ENCODE data around the gene BTF3.
"Not testable (repeated sequence)": the region's sequence is repeated elsewhere in the genome, so short reads cannot be mapped to it uniquely, and the experiment has no call there.

Gene BTF3

DNA sequence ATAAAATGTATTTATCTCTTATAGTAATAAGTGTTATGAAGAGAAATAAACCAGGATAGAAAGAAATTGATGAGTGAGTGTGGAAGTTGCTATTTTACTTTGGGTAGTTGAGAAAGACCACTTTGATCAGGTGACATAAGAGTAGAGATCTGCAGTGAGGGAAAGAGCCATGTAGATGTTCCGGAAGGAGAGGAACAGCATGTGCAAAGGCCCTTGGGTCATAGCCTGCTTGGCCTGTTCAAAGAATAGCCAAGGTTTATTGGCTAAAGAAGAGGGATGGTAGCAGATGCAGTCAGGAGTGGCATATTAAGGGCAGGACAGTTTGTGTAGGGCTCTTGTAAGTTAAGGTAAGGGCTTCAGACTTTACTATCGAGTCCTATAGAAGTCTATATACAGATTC lies 3.2 kb downstream of the BTF3 start:
- Histone ChIP-seq H3K4me2 (ENCODE audit: low read depth, low read length, poor library complexity, severe bottlenecking) (no peak overlapping the region), H3K79me2 (ENCODE audit: insufficient read depth, low read length) (peaks cover 43% of the 10 kb centered on the region), H4K20me1 (ENCODE audit: low read depth, low read length) (peaks cover 27% of the 10 kb centered on the region), H3F3A (ENCODE audit: insufficient read depth) (peaks cover 45% of the 10 kb centered on the region), H3K9me3 (ENCODE audit: insufficient read depth, low read length) (no peaks in the 10 kb centered on the region), H3K9ac (ENCODE audit: low read length) (no peak overlapping the region), H3K36me3 (ENCODE audit: low read length) (peaks cover 58% of the 10 kb centered on the region), H3K27ac (ENCODE audit: low read depth, low read length) (no peak overlapping the region), H3K9me2 (replicated peaks; ENCODE audit: insufficient read depth, low read length) (no peaks in the 10 kb centered on the region), H3K4me3 (ENCODE audit: insufficient read depth, low read length, poor library complexity, severe bottlenecking) (no peak overlapping the region), H3K27me3 (ENCODE audit: low read length) (no peaks in the 10 kb centered on the region), H2AFZ (ENCODE audit: low read depth, low read length, severe bottlenecking) (no peak overlapping the region)
- TF ChIP-seq CTCF (IDR thresholded peaks at IDR 0.05; ENCODE audit: insufficient read depth, low read length, poor library complexity, severe bottlenecking) (no peak), EZH2phosphoT487 (conservative IDR thresholded peaks at IDR 0.05; ENCODE audit: low read length) (no peak)

- Histone ChIP-seq H3F3A (ENCODE audit: insufficient read depth) (peaks cover 44% of the 10 kb centered on the region), H3K9ac (ENCODE audit: low read length) (no peak overlapping the region), H3K27me3 (ENCODE audit: low read length) (no peaks in the 10 kb centered on the region), H3K36me3 (ENCODE audit: low read length) (peaks cover 39% of the 10 kb centered on the region), H4K20me1 (ENCODE audit: low read depth, low read length) (peaks cover 8% of the 10 kb centered on the region), H3K4me3 (ENCODE audit: insufficient read depth, low read length, poor library complexity, severe bottlenecking) (no peak overlapping the region), H3K79me2 (ENCODE audit: insufficient read depth, low read length) (peaks cover 10% of the 10 kb centered on the region), H2AFZ (ENCODE audit: low read depth, low read length, severe bottlenecking) (no peak overlapping the region), H3K27ac (ENCODE audit: low read depth, low read length) (no peak overlapping the region), H3K9me2 (replicated peaks; ENCODE audit: insufficient read depth, low read length) (no peaks in the 10 kb centered on the region), H3K4me2 (ENCODE audit: low read depth, low read length, poor library complexity, severe bottlenecking) (no peak overlapping the region), H3K9me3 (ENCODE audit: insufficient read depth, low read length) (no peaks in the 10 kb centered on the region)
- no peak for TF ChIP-seq EZH2phosphoT487 (conservative IDR thresholded peaks at IDR 0.05; ENCODE audit: low read length)
- no peak for TF ChIP-seq CTCF (IDR thresholded peaks at IDR 0.05; ENCODE audit: insufficient read depth, low read length, poor library complexity, severe bottlenecking)
Measured at GRCh38 chr5:73506459-73506955, 8.3 kb downstream of the BTF3 start.

DNA sequence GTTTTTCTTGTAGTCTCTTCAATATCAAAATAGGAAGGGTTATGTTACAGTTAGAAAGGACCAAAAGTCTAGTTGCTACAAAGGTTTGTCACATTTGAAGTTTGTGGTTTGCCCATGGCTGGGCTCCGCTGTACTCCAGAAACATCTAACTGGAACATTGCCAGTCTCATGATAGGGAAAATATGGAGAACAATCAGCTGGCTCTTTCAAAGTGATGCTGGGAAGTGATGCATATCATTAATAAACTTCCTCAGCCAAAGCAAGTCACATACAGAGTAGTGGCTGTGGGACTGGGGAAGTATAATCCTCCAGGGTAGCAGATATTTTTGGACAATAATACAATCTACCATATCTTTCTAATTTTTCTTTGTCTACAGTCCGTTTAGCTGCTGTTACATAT lies 8.8 kb downstream of the BTF3 start:
- H3K9ac ChIP-seq (ENCODE audit: low read length): no peak overlapping the region
- no peaks in the 10 kb centered on the region for H3K9me3 ChIP-seq (ENCODE audit: insufficient read depth, low read length)
- TF ChIP-seq CTCF (IDR thresholded peaks at IDR 0.05; ENCODE audit: insufficient read depth, low read length, poor library complexity, severe bottlenecking): no peak
- no peak for TF ChIP-seq EZH2phosphoT487 (conservative IDR thresholded peaks at IDR 0.05; ENCODE audit: low read length)
- H3K27me3 ChIP-seq (ENCODE audit: low read length): no peaks in the 10 kb centered on the region
- H4K20me1 ChIP-seq (ENCODE audit: low read depth, low read length): peaks cover 8% of the 10 kb centered on the region
- H2AFZ ChIP-seq (ENCODE audit: low read depth, low read length, severe bottlenecking): no peak overlapping the region
- no peak overlapping the region for H3K4me2 ChIP-seq (ENCODE audit: low read depth, low read length, poor library complexity, severe bottlenecking)
- H3K9me2 ChIP-seq (replicated peaks; ENCODE audit: insufficient read depth, low read length): no peaks in the 10 kb centered on the region
- peaks cover 39% of the 10 kb centered on the region for H3K36me3 ChIP-seq (ENCODE audit: low read length)
- H3K79me2 ChIP-seq (ENCODE audit: insufficient read depth, low read length): peaks cover 4% of the 10 kb centered on the region; the same call in 1 of the 2 replicates
- peaks cover 44% of the 10 kb centered on the region for H3F3A ChIP-seq (ENCODE audit: insufficient read depth)
- H3K27ac ChIP-seq (ENCODE audit: low read depth, low read length): no peak overlapping the region
- H3K4me3 ChIP-seq (ENCODE audit: insufficient read depth, low read length, poor library complexity, severe bottlenecking): no peak overlapping the region

- H3K4me2 ChIP-seq (ENCODE audit: low read depth, low read length, poor library complexity, severe bottlenecking); H3K9me3 ChIP-seq (ENCODE audit: insufficient read depth, low read length); H3K27me3 ChIP-seq (ENCODE audit: low read length); H3K4me3 ChIP-seq (ENCODE audit: insufficient read depth, low read length, poor library complexity, severe bottlenecking); H4K20me1 ChIP-seq (ENCODE audit: low read depth, low read length); H3K79me2 ChIP-seq (ENCODE audit: insufficient read depth, low read length); H3K9me2 ChIP-seq (replicated peaks; ENCODE audit: insufficient read depth, low read length); H2AFZ ChIP-seq (ENCODE audit: low read depth, low read length, severe bottlenecking); H3K9ac ChIP-seq (ENCODE audit: low read length); H3K27ac ChIP-seq (ENCODE audit: low read depth, low read length): not testable (repeated sequence)
- H3F3A ChIP-seq (ENCODE audit: insufficient read depth): peaks cover 33% of the 10 kb centered on the region
- H3K36me3 ChIP-seq (ENCODE audit: low read length): peaks cover 25% of the 10 kb centered on the region; the same call in 1 of the 2 replicates
Measured at GRCh38 chr5:73508521-73508920, 10.3 kb downstream of the BTF3 start.

Data from SU-DHL-6 (cell line).